Measurements from ENCODE around the gene TOR2A.
"Not testable (repeated sequence)": the region's sequence is repeated elsewhere in the genome, so short reads cannot be mapped to it uniquely, and the experiment has no call there.

TOR2A gene

DNA sequence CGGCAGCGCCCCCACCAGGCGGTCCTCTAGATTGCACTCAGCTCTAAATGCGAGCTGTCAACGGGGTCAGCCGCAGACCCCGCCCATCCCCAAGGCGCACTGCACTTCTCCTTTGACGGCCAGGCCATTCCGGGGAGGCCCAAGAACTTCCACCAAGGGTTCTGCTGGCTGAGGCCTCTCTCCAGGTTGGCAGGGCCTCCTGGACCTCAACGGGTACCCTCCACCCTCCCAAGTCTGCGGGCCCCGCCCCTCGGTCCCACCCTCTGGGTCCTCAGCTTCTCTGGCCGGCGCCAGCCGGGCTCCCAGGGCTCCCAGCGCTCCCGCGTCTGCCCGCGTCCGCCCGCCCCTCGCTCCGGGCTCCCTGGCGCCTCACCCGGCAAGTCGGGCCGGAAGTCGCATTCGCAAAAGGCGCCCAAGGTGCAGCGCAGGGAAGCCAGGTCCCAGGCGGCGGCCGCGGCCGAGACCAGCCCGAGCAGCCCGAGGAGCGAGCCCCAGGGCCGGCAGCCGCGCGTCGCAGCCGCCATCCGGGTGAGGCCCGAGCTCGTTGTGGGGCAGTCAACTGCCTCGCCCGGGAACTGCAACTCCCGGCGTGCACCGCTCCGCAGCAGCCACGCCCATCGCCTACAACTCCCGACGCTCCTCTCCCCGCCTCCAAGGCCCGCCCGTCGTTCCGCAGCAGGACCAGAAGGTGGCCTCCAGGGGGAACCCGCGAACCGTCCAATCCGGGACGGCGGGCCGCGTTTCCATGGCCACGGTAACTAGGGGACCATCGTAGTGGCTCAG, at the start of gene TOR2A:
Gene TOR2A (minus strand): TSS at position 548 of the 783 bp plus-strand sequence. CDS start 24 bp downstream, at position 524.
- peak; percentile 94 for DNase-seq (ENCODE audit: low read depth, low spot score)

GRCh38 chr9:127783111-127784008, 48.3 kb upstream of the TOR2A start:
- DNase-seq (ENCODE audit: low read depth, low spot score), result no peak

DNA sequence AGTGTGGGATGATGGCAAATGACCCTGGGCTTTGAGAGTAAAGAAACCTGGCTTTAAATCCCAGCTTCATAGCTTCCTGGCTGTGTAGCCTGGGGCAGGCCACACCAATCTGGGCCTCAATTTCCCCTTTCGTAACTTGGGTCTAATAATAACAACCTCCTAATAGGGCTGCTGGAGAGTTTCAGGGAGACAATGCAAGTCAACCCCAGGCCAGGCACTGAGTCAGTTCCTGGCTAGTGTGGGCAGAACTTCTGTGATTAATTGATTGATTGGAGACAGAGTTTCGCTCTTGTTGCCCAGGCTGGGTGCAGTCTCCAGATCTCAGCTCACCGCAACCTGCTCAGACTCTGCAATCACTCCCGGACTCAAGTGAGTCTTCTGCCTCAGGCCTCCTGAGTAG, 46.7 kb upstream of the TOR2A start:
- no peak for DNase-seq (ENCODE audit: low read depth, low spot score)

- not testable (repeated sequence) for DNase-seq (ENCODE audit: low read depth, low spot score)
These were observed 45.8 kb upstream of the TOR2A start for GRCh38 chr9:127780909-127781308.

DNA sequence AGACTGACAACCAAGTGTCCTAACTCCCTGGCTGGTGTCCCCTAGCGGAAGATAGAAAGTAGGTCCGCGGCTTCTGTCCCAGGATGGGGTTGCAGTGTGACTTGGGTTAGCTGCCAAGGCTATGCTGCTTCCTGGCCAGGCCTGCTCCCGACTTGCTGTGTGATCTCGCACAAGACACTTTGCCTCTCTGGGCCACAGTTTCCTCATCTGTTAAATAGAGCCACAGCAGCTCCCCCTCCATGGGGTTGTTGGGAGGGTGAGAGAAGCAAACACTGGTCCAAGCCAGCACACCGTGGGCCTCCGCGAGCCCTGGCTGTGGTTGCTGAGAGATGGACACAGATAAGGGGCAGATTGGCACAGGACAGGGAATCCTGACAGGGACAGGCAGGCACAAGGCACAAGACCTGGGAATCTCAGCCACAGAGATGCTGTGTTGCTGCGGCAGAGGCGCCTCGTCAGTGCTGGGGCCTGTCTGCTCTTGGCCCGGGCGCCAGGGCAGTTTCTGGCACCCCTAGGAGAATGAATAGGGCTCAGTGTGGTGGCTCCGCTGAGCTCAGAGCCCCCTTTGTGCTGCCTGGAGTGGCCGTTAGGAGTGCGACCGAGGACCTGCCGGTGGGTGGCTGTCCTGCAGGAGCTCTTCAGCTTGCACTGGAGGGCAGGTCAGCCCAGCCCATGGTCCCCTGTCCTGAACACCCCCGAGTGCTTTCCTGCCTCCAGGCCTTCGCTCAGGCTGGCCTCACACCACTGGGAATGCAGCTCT, 45.2 kb upstream of the TOR2A start:
- no peak for DNase-seq (ENCODE audit: low read depth, low spot score)

GRCh38 chr9:127779136-127779981, 44.3 kb upstream of the TOR2A start:
- no peak for DNase-seq (ENCODE audit: low read depth, low spot score)

DNA sequence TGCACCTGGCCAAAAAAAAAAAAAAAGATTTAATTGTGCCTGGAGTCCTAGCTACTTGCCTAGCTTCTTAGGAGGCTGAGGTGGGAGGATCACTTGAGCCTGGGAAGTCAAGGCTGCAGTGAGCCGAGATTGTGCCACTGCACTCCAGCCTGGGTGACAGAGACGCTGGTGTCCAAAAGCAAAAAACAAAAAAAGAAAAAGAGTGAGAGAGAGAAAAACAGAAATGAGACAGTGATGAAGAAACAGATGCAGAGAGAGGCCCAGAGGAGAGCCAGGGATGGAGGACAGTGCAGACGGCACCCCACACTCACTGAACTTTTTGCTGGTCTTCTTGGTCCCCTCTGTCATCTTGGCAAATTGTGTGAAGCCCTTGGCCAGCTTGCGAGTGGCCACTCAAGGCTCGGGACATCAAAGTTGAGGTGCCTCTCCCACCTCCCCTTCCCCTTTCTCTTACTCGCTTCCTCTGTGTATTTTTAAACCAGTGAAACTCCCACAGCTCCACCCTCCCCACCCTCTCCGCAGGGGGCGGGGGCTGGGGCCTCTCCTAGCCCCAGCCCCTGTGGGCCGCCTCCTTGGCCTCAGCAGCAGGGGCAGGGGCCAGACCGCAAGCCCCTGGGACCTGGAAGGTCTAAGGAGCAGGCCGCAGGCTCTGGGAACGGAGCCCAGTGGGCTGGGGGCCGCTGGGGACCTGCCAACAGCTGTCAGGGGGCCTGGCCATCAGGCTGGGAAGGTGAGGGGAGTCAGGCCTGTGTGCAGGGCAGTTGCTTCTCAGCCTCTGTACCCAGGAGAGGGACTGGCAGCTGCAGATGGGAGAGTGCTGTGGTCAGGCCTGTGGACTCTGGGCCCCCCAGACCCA, 43.4 kb upstream of the TOR2A start, which contains the start of gene SH2D3C:
Gene SH2D3C (minus strand): TSS at position 387 of the 856 bp plus-strand sequence. CDS start 39 bp downstream, at position 348.
- DNase-seq (ENCODE audit: low read depth, low spot score), result no peak

DNA sequence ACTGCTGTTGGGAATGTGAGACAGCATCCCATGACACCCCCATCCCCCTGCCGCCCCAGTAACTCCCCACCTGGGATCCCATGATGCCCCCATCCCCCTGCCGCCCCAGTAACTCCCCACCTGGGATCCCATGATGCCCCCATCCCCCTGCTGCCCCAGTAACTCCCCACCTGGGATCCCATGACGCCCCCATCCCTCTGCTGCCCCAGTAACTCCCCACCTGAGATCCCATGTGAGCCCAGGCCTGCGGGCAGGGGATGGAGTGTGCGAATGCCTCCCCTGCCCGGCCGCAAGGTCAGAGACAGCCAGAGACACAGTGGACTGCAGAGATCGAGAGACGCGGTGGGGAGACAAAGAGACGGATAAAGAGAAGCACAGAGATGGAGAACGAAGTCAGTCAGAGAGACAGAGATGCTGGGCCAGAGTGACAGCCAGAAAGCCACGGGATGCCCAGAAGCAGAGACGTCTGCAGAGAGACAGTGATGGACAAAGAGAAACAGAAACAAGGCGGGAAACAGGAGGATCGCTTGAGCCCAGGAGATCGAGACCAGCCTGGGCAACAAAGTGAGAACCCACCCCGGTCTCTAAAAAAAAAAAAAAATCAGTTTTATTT, 42.4 kb upstream of the TOR2A start:
- no peak for DNase-seq (ENCODE audit: low read depth, low spot score)

- no peak for DNase-seq (ENCODE audit: low read depth, low spot score)
These were observed 41.8 kb upstream of the TOR2A start for GRCh38 chr9:127776924-127777289.

DNA sequence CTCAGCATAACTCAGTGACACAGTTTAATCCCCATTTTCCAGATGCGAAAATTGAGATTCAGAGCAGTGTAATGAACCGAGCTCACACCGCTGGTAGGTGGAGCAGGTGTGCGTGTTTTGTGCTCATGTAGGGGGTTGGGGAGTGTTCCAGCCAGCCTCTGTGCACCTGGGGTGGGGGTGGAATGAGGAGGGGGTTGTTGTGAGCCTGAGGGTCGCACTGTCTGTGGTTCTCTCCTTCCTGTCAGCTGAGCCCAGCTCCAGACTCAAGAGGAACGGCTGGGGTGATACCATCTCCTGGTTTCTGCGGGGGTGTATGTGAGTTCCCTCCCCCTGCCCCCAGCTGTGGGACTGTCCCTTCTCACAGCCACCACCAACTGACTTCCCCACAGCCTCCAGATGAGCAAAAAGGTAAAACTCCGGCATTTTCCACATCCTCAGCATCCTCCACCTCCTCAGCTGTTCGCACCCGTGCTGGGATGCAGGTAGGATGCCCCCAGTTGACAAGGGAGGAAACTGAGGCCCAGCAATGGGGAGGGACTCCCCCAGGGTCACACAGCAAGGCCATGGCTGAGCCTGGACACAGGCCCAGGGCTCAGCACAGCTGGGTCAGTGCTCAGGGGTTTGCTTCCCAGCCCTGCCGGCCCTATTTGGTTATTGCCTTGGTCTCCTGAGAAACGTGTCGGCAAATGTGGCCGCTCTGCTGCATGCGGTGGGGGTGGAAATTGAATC, 41.3 kb upstream of the TOR2A start:
- DNase-seq (ENCODE audit: low read depth, low spot score), result no peak

GRCh38 chr9:127773981-127774380, 38.9 kb upstream of the TOR2A start:
- no peak for DNase-seq (ENCODE audit: low read depth, low spot score)

DNA sequence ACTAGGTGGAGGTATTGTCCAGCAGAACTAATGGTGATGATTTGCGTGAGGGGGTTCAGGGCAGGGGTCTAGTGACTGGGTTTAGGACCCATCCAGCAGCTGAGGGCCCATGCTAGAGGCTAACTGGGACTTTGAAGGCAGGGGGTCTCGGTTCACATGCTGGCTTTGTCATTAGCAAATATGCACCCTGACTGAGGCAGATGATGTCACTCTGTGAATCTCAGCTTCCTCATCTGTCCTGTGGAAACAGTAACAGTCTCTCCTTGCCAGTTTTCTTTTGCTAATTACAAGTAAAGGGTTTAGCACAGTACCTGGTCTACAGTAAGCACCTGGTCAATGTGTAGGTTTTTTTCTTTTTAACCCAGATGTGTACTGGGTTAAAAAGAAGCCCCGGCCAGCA, 38.2 kb upstream of the TOR2A start:
- DNase-seq (ENCODE audit: low read depth, low spot score), result no peak

DNA sequence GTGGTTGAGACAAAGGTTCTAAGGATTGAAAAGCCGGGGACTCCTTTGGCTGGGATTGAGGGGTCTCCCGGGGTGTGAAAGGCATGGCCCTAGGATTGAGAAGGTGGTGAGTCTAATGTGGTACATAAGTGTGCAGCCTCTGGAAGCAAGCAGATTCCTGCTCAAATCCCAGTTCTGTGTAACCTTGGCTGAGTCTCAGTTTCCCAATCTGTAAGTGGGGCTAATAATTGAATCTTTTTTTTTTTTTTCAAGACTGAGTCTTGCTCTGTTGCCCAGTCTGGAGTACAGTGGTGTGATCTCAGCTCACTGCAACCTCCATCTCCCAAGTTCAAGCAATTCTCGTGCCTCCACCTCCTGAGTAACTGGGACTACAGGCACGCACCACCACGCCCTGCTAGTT, 37.5 kb upstream of the TOR2A start:
- DNase-seq (ENCODE audit: low read depth, low spot score), result no peak

DNA sequence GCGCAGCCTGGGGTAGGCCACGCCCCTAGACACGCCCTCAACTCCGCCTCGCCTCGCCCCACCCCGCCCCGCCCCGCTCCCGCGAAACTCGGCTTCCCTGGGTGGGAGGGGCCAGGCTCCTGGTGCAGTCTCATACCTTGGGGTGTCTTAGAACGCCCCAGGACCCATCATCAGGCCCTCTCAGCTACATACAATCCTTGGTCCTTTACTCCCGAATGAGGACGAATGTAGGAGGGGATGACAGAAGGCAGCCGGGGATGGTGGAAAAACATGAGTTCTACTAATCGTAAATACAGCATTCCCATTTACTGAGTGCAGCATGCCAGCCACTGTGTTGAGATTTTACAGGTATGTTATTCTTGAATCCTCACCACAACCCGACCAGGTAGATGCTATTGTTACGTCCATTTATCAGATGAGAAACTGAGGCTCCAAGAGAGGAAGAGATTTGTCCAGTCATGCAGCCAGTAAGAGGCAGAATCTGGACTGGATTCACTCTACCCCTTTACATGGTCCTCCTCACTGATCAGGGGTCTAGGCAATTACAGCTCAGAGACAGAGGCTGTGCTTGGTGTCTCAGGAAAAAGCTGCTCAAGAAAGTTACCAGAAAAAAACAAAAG, 36.6 kb upstream of the TOR2A start:
- DNase-seq (ENCODE audit: low read depth, low spot score), result no peak

GRCh38 chr9:127770905-127771569, 35.9 kb upstream of the TOR2A start:
- peak; percentile 93 for DNase-seq (ENCODE audit: low read depth, low spot score)

DNA sequence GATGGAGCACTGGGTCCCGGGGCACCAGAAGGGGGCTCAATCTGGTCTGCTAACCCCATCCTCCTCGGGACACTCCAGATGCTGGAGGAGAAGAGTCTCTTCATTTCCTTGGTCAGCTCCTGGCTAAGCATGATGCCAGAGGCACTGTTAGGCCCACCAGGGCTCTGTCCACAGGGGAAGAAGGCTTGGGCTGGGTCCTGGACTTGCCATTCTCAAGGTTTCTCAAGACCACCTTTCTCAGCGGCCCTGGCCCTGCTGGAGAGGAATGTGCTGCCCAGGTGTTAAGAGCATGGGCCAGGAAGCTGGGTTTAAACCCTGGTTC, 35.5 kb upstream of the TOR2A start:
- no peak for DNase-seq (ENCODE audit: low read depth, low spot score)

DNA sequence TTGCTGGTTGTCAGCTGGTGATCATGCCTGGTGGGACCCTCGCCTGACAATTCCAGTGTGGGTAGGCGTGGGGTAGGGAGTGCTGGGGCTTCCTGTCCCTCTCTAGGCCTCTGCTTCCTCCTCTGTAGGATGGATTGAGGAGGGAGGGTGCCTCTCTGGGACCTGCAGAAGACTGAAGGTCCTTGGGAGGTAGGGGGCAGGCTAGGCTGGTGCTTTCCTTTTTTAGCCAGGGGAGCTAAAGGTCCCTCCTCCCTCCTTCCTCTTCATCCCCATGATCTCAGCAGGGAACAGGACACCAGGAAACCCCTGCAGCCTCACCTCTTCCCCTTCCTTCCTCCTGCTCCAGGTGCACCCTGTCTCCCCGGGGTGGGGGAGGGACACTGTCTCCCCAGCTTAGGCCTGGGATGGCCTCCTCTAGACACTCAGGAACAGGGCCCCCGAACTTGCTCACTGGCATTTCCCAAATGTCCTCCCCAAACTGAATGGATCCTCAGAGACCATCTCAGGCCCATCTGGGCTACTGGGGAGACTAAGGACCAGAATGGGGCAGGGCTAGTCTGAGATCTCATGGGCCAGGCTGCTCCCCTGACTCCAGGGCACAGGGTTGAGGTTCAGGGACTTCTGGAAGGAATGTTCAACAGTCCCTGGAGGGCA, 35.0 kb upstream of the TOR2A start:
- DNase-seq (ENCODE audit: low read depth, low spot score), result no peak

DNA sequence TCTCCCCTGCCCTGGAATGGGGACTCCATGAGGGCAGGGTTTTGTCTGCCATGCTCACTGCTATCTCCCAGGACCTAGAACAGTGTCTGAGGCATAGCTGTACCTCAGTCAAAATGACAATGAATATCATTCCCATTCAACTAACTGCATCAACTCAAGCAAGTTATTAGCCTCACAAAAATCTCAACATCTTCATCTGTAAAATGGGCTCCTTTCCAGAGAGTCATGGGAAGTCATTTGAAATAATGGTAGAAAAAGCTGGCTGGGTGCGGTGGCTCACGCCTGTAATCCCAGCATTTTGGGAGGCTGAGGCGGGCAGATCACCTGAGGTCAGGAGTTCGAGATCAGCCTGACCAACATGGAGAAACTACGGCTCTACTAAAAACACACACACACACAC, 34.0 kb upstream of the TOR2A start:
- no peak for DNase-seq (ENCODE audit: low read depth, low spot score)

Measured in smooth muscle cell of the brain vasculature (primary cell).